HG03575 (cell line): ENCODE data around the gene PRELID2.
"Not testable (repeated sequence)": the region's sequence is repeated elsewhere in the genome, so short reads cannot be mapped to it uniquely, and the experiment has no call there.

Source experiments
- ATAC-seq: cut with Tn5 transposase; IDR thresholded peaks from one replicate; pipeline ENCODE4 v1.9.1; 2021; ENCODE audit not compliant: unreplicated experiment, insufficient number of reproducible peaks, low FRiP score; ENCODE audit errors: extremely low read depth

The PRELID2 gene

GRCh38 chr5:145846081-145846480 lies 10.9 kb upstream of the PRELID2 start:
- ATAC-seq, result no peak

- no peak for ATAC-seq
Observed at GRCh38 chr5:145841299-145841698, 6.2 kb upstream of the PRELID2 start.

- ATAC-seq, result no peak
Observed at GRCh38 chr5:145840458-145841132, 5.5 kb upstream of the PRELID2 start.

- ATAC-seq, result no peak
Observed at GRCh38 chr5:145838276-145838675, 3.1 kb upstream of the PRELID2 start.

GRCh38 chr5:145836241-145836640 lies 1.1 kb upstream of the PRELID2 start:
- ATAC-seq, result not testable (repeated sequence)

GRCh38 chr5:145835848-145836239 lies 702 bp upstream of the PRELID2 start:
- no peak for ATAC-seq

- no peak for ATAC-seq
Observed at GRCh38 chr5:145834554-145834916, 607 bp downstream of the PRELID2 start.

GRCh38 chr5:145833631-145834200 lies 1.4 kb downstream of the PRELID2 start:
- no peak for ATAC-seq

GRCh38 chr5:145830594-145830993 lies 4.5 kb downstream of the PRELID2 start:
- no peak for ATAC-seq

- no peak for ATAC-seq
Observed at GRCh38 chr5:145829708-145830361, 5.3 kb downstream of the PRELID2 start.

- no peak for ATAC-seq
Observed at GRCh38 chr5:145826895-145827674, 8.1 kb downstream of the PRELID2 start.

- ATAC-seq, result no peak
Observed at GRCh38 chr5:145825751-145826180, 9.4 kb downstream of the PRELID2 start.

GRCh38 chr5:145824040-145824439 lies 11.1 kb downstream of the PRELID2 start:
- ATAC-seq, result no peak

GRCh38 chr5:145818604-145819003 lies 16.5 kb downstream of the PRELID2 start:
- ATAC-seq, result no peak

GRCh38 chr5:145812877-145813276 lies 22.3 kb downstream of the PRELID2 start:
- ATAC-seq, result no peak

- ATAC-seq, result no peak
Observed at GRCh38 chr5:145811834-145812625, 23.1 kb downstream of the PRELID2 start.

GRCh38 chr5:145806923-145807322 lies 28.2 kb downstream of the PRELID2 start:
- ATAC-seq, result no peak

GRCh38 chr5:145805819-145806218 lies 29.3 kb downstream of the PRELID2 start:
- ATAC-seq, result no peak

GRCh38 chr5:145804701-145805100 lies 30.4 kb downstream of the PRELID2 start:
- ATAC-seq, result no peak
